MCF 10A (cell line): ENCODE results near the gene RPS3. TPM values are rescaled to one million over a fixed set of nuclear protein-coding genes. Genes with fewer than 3 reads are reported as not detected.

ENCODE experiments used
- BruUV-seq: library from RNA; stranded (reverse); fragments of 400-500 nt; replicated peaks from 2 replicates; lab custom pipeline; 2021; lab: Mats Ljungman, UMichigan
- CTCF ChIA-PET: fragments of 300-600 bp; sonication (Branson Sonifier 250); formaldehyde crosslinking; extraction: SDS; loops from one replicate; lab custom pipeline; 2021; ENCODE audit warnings: antibody characterized with exemption, inconsistent platforms; lab: Yijun Ruan, JAX
- POLR2A ChIA-PET: fragments of 300-600, 350-650 bp; sonication (Branson Sonifier 250); formaldehyde crosslinking; extraction: SDS; loops from one replicate; lab custom pipeline; 2020; ENCODE audit warnings: antibody characterized with exemption, inconsistent platforms; lab: Yijun Ruan, JAX
- DNase-seq: peaks from one replicate; pipeline ENCODE4 v3.0.0-alpha.2; 2018; ENCODE audit not compliant: unreplicated experiment
- H3K27ac Mint-ChIP-seq: one replicate; pipeline ENCODE4 v1.8.0; 2022; ENCODE audit warnings: mild to moderate bottlenecking, low read depth, mixed read lengths; ENCODE audit not compliant: unreplicated experiment
- H3K27me3 Mint-ChIP-seq: one replicate; pipeline ENCODE4 v1.8.0; 2022; ENCODE audit warnings: mixed read lengths; ENCODE audit not compliant: insufficient read depth, unreplicated experiment
- H3K36me3 Mint-ChIP-seq: one replicate; pipeline ENCODE4 v1.8.0; 2022; ENCODE audit warnings: mild to moderate bottlenecking, moderate library complexity, mixed read lengths; ENCODE audit not compliant: insufficient read depth, unreplicated experiment
- H3K4me1 Mint-ChIP-seq: one replicate; pipeline ENCODE4 v1.8.0; 2022; ENCODE audit warnings: mixed read lengths; ENCODE audit not compliant: insufficient read depth, unreplicated experiment
- H3K4me3 Mint-ChIP-seq: one replicate; pipeline ENCODE4 v1.8.0; 2022; ENCODE audit warnings: mild to moderate bottlenecking, moderate library complexity, mixed read lengths; ENCODE audit not compliant: unreplicated experiment
- H3K9me3 Mint-ChIP-seq: one replicate; pipeline ENCODE4 v1.8.0; 2022; ENCODE audit warnings: mixed read lengths; ENCODE audit not compliant: unreplicated experiment
- intact Hi-C: fragments of 100-400 bp; cut with micrococcal nuclease; formaldehyde crosslinking; loops from 2 replicates; pipeline ENCODE4 v1.14.1; 2022
- total RNA-seq: library from RNA; stranded (reverse); gene quantifications from 2 replicates; pipeline ENCODE4 v1.2.3, GENCODE V29; 2022
- TF ChIP-seq, protein P1 (sequence below): fragments of 200-600 bp; IDR thresholded peaks from one replicate; pipeline ENCODE4 v1.8.0; 2022; ENCODE audit warnings: antibody characterized with exemption, mild to moderate bottlenecking; ENCODE audit not compliant: unreplicated experiment

The RPS3 gene
- total RNA-seq, 1 experiment from 2014 or later, result 3,444 TPM

DNA sequence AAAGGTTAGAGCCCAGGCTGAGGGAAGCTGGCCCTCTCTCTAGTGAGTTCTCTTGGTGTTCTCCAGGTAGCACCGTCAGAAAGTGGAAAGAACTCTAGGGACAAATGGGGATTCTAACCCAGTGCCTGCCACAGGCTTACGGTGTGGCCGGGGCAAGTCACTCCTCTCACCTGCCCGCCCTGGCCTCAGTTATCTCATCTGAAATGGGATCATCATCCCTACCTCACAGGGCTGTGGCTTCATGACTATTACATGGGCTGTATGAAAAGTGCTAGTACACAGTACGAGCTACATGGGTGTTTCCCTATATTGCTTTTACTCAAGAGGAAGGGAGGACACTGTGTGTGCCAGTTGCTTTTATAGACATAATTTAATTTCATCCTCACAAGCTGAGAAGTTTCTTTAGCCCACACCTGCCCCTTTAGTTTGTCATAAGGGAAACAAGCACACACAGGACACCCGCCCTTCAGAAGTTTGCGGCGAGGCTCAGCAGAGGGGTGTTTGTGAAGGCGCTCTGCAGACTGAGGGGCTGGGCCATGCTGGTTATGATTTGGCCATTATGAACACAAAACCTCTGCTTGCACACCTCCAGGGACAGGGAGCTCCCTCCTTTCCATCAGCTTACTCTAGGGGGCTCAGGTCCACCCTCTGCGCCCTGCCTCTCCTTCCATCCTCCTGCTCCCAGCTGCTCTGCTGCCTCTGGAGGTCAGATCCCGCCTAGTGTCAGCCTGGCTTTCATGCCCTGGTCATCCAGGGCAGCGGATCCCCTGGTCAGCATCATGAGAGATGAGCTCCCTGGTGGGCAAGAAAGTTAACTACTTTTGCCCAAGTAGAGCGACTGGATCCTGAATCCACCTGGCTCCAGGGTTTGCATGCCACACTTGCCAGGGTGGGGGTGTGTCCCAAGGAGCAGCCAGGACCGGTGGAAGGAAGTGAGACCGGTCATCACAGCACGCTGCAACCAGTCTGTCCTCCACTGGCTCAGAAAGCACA lies 32.5 kb downstream of the RPS3 start:
- Mint-ChIP-seq H3K27ac (no peak overlapping the region), H3K9me3 (no peaks in the 10 kb centered on the region), H3K4me1 (no peaks in the 10 kb centered on the region), H3K4me3 (no peak overlapping the region), H3K36me3 (peaks cover 6% of the 10 kb centered on the region), H3K27me3 (peaks cover 33% of the 10 kb centered on the region)
- BruUV-seq, result no TSS peak
- ChIA-PET POLR2A (no interaction called here), CTCF (interaction anchor here (0.6 to 2.2 kb wide), 4 partner anchors 13 to 101 kb away, joined by 3 to 11 read pairs (median 6); no protein-coding TSS in a partner anchor)
- intact Hi-C loops, result no loop called here
- DNase-seq, result no peak
- TF ChIP-seq, protein P1, sequence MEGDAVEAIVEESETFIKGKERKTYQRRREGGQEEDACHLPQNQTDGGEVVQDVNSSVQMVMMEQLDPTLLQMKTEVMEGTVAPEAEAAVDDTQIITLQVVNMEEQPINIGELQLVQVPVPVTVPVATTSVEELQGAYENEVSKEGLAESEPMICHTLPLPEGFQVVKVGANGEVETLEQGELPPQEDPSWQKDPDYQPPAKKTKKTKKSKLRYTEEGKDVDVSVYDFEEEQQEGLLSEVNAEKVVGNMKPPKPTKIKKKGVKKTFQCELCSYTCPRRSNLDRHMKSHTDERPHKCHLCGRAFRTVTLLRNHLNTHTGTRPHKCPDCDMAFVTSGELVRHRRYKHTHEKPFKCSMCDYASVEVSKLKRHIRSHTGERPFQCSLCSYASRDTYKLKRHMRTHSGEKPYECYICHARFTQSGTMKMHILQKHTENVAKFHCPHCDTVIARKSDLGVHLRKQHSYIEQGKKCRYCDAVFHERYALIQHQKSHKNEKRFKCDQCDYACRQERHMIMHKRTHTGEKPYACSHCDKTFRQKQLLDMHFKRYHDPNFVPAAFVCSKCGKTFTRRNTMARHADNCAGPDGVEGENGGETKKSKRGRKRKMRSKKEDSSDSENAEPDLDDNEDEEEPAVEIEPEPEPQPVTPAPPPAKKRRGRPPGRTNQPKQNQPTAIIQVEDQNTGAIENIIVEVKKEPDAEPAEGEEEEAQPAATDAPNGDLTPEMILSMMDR, result no peak

DNA sequence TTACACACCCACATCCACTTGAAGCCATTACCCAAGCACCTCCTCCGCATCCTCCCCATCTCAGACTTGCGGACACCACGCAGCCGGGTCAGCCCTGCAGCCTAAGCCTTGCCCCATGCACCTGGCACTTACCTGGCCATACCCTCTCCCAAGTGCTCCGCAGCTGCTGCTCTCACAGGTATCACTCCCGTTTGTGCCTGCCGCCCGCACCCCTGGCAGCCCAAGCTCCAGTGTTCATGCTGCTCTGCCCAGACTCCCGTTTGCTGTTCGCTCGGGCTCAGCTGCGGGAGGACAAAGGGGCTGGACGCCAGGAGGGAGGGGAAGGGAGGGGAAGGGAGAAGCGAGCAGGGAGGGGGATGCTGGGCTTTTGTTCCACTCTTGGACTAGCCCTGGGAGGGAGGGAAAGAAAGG lies 33.6 kb downstream of the RPS3 start, which contains the start of gene KLHL35:
Gene KLHL35 (minus strand): TSS at position 293 of the 411 bp plus-strand sequence. CDS start 2,574 bp downstream, outside the sequence.
- H3K36me3 Mint-ChIP-seq, result peaks cover 6% of the 10 kb centered on the region
- CTCF ChIA-PET, result interaction anchor here (0.6 to 2.2 kb wide), 5 partner anchors 12 to 153 kb away, joined by 3 to 11 read pairs (median 4); no protein-coding TSS in a partner anchor
- POLR2A ChIA-PET, result no interaction called here
- no peak within 1 kb of the TSS for H3K27ac Mint-ChIP-seq
- no peaks in the 10 kb centered on the region for H3K9me3 Mint-ChIP-seq
- H3K4me1 Mint-ChIP-seq, result no peaks in the 10 kb centered on the region
- TF ChIP-seq, protein P1, result no peak
- no peak within 1 kb of the TSS for H3K4me3 Mint-ChIP-seq
- intact Hi-C loops, result no loop called here
- BruUV-seq, result no TSS peak
- no peak for DNase-seq
- peaks cover 33% of the 10 kb centered on the region for H3K27me3 Mint-ChIP-seq

DNA sequence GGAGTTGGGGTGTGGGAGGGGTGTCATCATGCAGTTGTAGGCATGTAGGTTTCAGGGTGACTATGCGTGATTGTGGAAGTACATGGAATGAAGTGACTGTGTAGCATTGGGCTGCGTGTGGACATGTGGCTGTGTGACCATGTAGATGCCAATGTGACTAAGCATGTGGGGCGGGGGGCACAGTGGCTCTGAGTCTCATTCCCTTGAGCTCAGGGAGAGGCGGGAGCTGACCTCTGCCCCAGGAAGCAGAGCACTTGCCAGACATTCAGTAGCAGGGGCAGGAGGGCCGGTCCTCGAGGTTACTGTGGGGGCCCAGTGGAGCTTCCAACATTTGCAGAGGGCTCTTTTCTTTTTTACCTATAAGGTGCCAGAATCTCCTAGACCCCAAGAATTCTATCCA lies 34.1 kb downstream of the RPS3 start:
- Mint-ChIP-seq H3K9me3 (no peaks in the 10 kb centered on the region), H3K4me3 (no peak overlapping the region), H3K4me1 (no peaks in the 10 kb centered on the region), H3K27me3 (peaks cover 33% of the 10 kb centered on the region), H3K27ac (no peak overlapping the region), H3K36me3 (peaks cover 6% of the 10 kb centered on the region)
- no TSS peak for BruUV-seq
- CTCF ChIA-PET, result interaction anchor here (0.9 to 1.9 kb wide), 4 partner anchors 11 to 153 kb away, joined by 3 to 9 read pairs (median 3); no protein-coding TSS in a partner anchor
- DNase-seq, result no peak
- intact Hi-C loops, result no loop called here
- TF ChIP-seq, protein P1, result no peak
- POLR2A ChIA-PET, result no interaction called here

DNA sequence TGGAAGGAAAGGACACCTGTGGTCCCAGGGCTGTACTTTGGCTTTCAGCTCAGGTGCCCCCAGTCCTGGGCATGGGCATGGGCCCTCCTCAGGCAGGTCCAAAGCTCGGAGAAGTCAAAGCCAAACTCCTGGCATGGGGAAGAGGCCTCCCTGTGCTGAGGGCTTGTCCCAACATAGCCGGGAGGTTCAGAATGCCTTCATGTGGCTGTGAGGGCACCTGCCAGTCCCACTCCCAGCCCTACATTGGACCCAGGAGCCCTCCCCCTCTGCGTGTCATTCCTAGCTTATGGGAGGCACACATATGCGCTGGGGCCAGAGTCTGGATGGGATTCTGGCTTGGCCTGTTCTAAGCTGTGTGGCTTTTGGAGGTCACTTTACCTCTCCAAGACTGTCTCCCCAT lies 34.7 kb downstream of the RPS3 start:
- Mint-ChIP-seq H3K4me1 (no peaks in the 10 kb centered on the region), H3K27me3 (peaks cover 33% of the 10 kb centered on the region), H3K9me3 (no peaks in the 10 kb centered on the region), H3K36me3 (peaks cover 3% of the 10 kb centered on the region), H3K4me3 (no peak overlapping the region), H3K27ac (no peak overlapping the region)
- intact Hi-C loops, result no loop called here
- BruUV-seq, result no TSS peak
- POLR2A ChIA-PET, result no interaction called here
- CTCF ChIA-PET, result interaction anchor here (0.9 to 1.9 kb wide), 3 partner anchors 11 to 13 kb away, joined by 3 to 9 read pairs (median 3); no protein-coding TSS in a partner anchor
- TF ChIP-seq, protein P1, result no peak
- DNase-seq, result no peak
